GM12878 (cell line): ENCODE results near the gene PCDHB7. TPM values are rescaled to one million over a fixed set of nuclear protein-coding genes. Genes with fewer than 3 reads are reported as not detected.
"Not testable (repeated sequence)": the region's sequence is repeated elsewhere in the genome, so short reads cannot be mapped to it uniquely, and the experiment has no call there.

Source experiments
- ATAC-seq: fragments of 200-7000 bp; cut with Tn5 transposase; 3 replicates; pipeline ENCODE4 v1.9.1; 2020; ENCODE audit warnings: mild to moderate bottlenecking, moderate library complexity
- BruUV-seq: library from RNA; stranded (reverse); fragments of 400-500 nt; replicated peaks from 2 replicates; lab custom pipeline; 2021; lab: Mats Ljungman, UMichigan
- CTCF ChIA-PET: fragments of 300-600 bp; sonication (Branson Sonifier 250); formaldehyde crosslinking; extraction: SDS; loops from one replicate; lab custom pipeline; 2021; ENCODE audit warnings: inconsistent platforms; lab: Yijun Ruan, JAX
- POLR2A ChIA-PET: fragments of 350-600 bp; formaldehyde crosslinking; extraction: SDS; loops from one replicate; lab custom pipeline; 2021; ENCODE audit warnings: inconsistent platforms; lab: Charles Lee
- RAD21 ChIA-PET: fragments of 300-600 bp; sonication (Branson Sonifier 250); formaldehyde crosslinking; loops from one replicate; lab custom pipeline; 2023; ENCODE audit warnings: antibody characterized with exemption; ENCODE audit not compliant: unreplicated experiment; lab: Charles Lee
- SMC1A ChIA-PET: fragments of 300-600 bp; sonication (Branson Sonifier 250); formaldehyde crosslinking; loops from one replicate; lab custom pipeline; 2023; ENCODE audit not compliant: unreplicated experiment, uncharacterized antibody; lab: Charles Lee
- DNase-seq: peaks from one replicate; pipeline ENCODE4 v3.0.0-alpha.2; 2011; ENCODE audit warnings: low read depth, low spot score
- FAIRE-seq: peaks from 3 replicates; lab custom pipeline; 2011; peaks lifted over from hg19 to GRCh38; lab: Jason Lieb, UNC
- H2AFZ ChIP-seq: 2 replicates; pipeline ENCODE4 v1.6.0; 2011; ENCODE audit warnings: low read depth, low read length, control low read depth; ENCODE audit not compliant: control insufficient read depth
- H3K27ac ChIP-seq: 2 replicates; pipeline ENCODE4 v1.5.1; 2011; ENCODE audit warnings: control low read depth; ENCODE audit not compliant: control insufficient read depth, insufficient read depth
- H3K27me3 ChIP-seq, 2 experiments: replicated peaks in 1 of 2; 2 replicates each; pipeline versions ENCODE4 v1.6.0 to v1.6.1; 2011; ENCODE audit warnings: low read length in 1 of 2; ENCODE audit not compliant: control insufficient read depth in 2 of 2, insufficient read depth in 2 of 2
- H3K36me3 ChIP-seq, 2 experiments: 2 replicates each; pipeline ENCODE4 v1.5.1; 2011; ENCODE audit warnings: low read length in 1 of 2; ENCODE audit not compliant: control insufficient read depth in 2 of 2, insufficient read depth in 2 of 2
- H3K4me1 ChIP-seq: 2 replicates; pipeline ENCODE4 v1.6.1; 2011; ENCODE audit warnings: mild to moderate bottlenecking, low read length, moderate library complexity, mixed read lengths; ENCODE audit not compliant: control insufficient read depth, insufficient read depth
- H3K4me2 ChIP-seq: 2 replicates; pipeline ENCODE4 v1.6.0; 2011; ENCODE audit warnings: control low read depth; ENCODE audit not compliant: control insufficient read depth, insufficient read depth
- H3K4me3 ChIP-seq: fragments of 200-600 bp; sonication (generic); 2 replicates; pipeline ENCODE4 v1.5.1; 2016
- H3K79me2 ChIP-seq: 2 replicates; pipeline ENCODE4 v1.6.0; 2011; ENCODE audit warnings: low read length; ENCODE audit not compliant: control insufficient read depth, insufficient read depth
- H3K9ac ChIP-seq: 2 replicates; pipeline ENCODE4 v1.8.0; 2011; ENCODE audit warnings: low read length, control low read depth, mixed read lengths; ENCODE audit not compliant: control insufficient read depth, insufficient read depth
- H3K9me3 ChIP-seq: replicated peaks from 3 replicates; pipeline ENCODE4 v1.5.1; 2011; ENCODE audit warnings: mild to moderate bottlenecking, low read length; ENCODE audit not compliant: control insufficient read depth, insufficient read depth
- H4K20me1 ChIP-seq: 2 replicates; pipeline ENCODE4 v1.6.0; 2011; ENCODE audit not compliant: control insufficient read depth, insufficient read depth
- HDAC6 ChIP-seq: fragments of 200-600 bp; sonication (generic); IDR thresholded peaks from one replicate; pipeline ENCODE4 v1.8.0; 2017; ENCODE audit warnings: antibody characterized with exemption; ENCODE audit not compliant: unreplicated experiment
- SP1 ChIP-seq: IDR thresholded peaks from one replicate; pipeline ENCODE4 v1.6.1; 2011; ENCODE audit warnings: low read depth, low read length
- WGBS: methylation state at CpG from one replicate; pipeline ENCODE4 v1.1.6; 2016; ENCODE audit warnings: low lambda C conversion rate; ENCODE audit not compliant: insufficient replicate concordance, insufficient coverage; ENCODE audit errors: missing lambda C conversion rate; 5-methylcytosine and 5-hydroxymethylcytosine counted together
- in situ Hi-C: fragments of 300-500 bp; cut with MboI; formaldehyde crosslinking; loops from 9 replicates; pipeline ENCODE4 v1.14.3; 2018; ENCODE audit warnings: mixed read lengths
- intact Hi-C: fragments of 100-400 bp; cut with micrococcal nuclease; formaldehyde crosslinking; loops from one replicate; pipeline ENCODE4 v1.14.2; 2022; ENCODE audit not compliant: unreplicated experiment
- polyA plus RNA-seq, 11 experiments: library from polyadenylated mRNA; depleted of rRNA in 4 of 11; unstranded in 6 of 11; stranded (reverse) in 5 of 11; fragments of >200 nt; fragmentation: Nextera tagmentation in 4 of 11; fragmentation: Illumina TruSeq in 1 of 11; extraction: Ambion mirVana in 4 of 11; extraction: Trizol in 1 of 11; gene quantifications; 1 replicate in 1 of 11; 2 replicates in 10 of 11; pipeline versions ENCODE4 v1.2.1 to v1.2.3, GENCODE V29; 2011 to 2016; ENCODE audit warnings: inconsistent platforms in 2 of 11, missing spikeins in 2 of 11, low read depth in 1 of 11
- total RNA-seq, 4 experiments: library from RNA; depleted of rRNA in 3 of 4; stranded (reverse); fragments of >200 nt in 3 of 4; fragmentation: Illumina TruSeq in 1 of 4; extraction: Trizol in 1 of 4; gene quantifications; 2 replicates each; pipeline versions ENCODE4 v1.2.1 to v1.2.3, GENCODE V29; 2013 to 2021
- TF ChIP-seq, protein P1 (sequence below): fragments of 450-650 bp; formaldehyde crosslinking; IDR thresholded peaks from 2 replicates; pipeline ENCODE4 v1.4.0; 2020; ENCODE audit warnings: mild to moderate bottlenecking, moderate library complexity

PCDHB7 gene
- total and polyA plus RNA-seq, 10 of the 15 experiments (the other 5 are each of a cell fraction or from before 2014, with no cell fraction given): not detected

DNA sequence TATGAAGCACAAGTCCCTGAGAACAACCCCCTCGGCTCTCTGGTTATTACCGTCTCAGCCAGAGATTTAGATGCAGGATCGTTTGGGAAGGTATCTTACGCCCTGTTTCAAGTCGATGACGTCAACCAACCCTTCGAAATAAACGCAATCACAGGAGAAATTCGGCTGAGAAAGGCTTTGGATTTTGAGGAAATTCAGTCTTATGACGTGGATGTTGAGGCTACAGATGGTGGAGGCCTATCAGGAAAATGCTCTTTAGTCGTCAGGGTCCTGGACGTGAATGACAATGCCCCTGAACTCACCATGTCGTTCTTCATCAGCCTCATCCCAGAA is 21.5 kb upstream of the PCDHB7 start:
- 35% methylated on average over 13 of the region's 13 CpGs for WGBS
- in situ Hi-C loops (no loop called here), intact Hi-C loops (no loop called here)
- no TSS peak for BruUV-seq
- ChIA-PET RAD21 (no interaction called here), SMC1A (no interaction called here), POLR2A (no interaction called here), CTCF (interaction anchor here (1.7 kb wide), 1 partner anchor 413 kb away, joined by 4 read pairs; no protein-coding TSS in a partner anchor)
- no peaks in the 10 kb centered on the region for H3K4me1 ChIP-seq
- no peaks in the 10 kb centered on the region for H3K79me2 ChIP-seq
- ATAC-seq: no peak
- H3K27ac ChIP-seq: no peak overlapping the region
- no peak for FAIRE-seq
- TF ChIP-seq, protein P1, sequence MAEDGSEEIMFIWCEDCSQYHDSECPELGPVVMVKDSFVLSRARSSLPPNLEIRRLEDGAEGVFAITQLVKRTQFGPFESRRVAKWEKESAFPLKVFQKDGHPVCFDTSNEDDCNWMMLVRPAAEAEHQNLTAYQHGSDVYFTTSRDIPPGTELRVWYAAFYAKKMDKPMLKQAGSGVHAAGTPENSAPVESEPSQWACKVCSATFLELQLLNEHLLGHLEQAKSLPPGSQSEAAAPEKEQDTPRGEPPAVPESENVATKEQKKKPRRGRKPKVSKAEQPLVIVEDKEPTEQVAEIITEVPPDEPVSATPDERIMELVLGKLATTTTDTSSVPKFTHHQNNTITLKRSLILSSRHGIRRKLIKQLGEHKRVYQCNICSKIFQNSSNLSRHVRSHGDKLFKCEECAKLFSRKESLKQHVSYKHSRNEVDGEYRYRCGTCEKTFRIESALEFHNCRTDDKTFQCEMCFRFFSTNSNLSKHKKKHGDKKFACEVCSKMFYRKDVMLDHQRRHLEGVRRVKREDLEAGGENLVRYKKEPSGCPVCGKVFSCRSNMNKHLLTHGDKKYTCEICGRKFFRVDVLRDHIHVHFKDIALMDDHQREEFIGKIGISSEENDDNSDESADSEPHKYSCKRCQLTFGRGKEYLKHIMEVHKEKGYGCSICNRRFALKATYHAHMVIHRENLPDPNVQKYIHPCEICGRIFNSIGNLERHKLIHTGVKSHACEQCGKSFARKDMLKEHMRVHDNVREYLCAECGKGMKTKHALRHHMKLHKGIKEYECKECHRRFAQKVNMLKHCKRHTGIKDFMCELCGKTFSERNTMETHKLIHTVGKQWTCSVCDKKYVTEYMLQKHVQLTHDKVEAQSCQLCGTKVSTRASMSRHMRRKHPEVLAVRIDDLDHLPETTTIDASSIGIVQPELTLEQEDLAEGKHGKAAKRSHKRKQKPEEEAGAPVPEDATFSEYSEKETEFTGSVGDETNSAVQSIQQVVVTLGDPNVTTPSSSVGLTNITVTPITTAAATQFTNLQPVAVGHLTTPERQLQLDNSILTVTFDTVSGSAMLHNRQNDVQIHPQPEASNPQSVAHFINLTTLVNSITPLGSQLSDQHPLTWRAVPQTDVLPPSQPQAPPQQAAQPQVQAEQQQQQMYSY: no peak
- TF ChIP-seq SP1 (no peak), HDAC6 (no peak)
- no peaks in the 10 kb centered on the region; the same call in 1 of the 3 replicates for H3K9me3 ChIP-seq
- DNase-seq: no peak
- H3K36me3 ChIP-seq: no peaks in the 10 kb centered on the region
- no peak overlapping the region for H3K4me3 ChIP-seq
- no peaks in the 10 kb centered on the region for H3K27me3 ChIP-seq
- H2AFZ ChIP-seq: no peak overlapping the region
- H3K9ac ChIP-seq: no peak overlapping the region
- no peak overlapping the region for H3K4me2 ChIP-seq
- H4K20me1 ChIP-seq: no peaks in the 10 kb centered on the region

DNA sequence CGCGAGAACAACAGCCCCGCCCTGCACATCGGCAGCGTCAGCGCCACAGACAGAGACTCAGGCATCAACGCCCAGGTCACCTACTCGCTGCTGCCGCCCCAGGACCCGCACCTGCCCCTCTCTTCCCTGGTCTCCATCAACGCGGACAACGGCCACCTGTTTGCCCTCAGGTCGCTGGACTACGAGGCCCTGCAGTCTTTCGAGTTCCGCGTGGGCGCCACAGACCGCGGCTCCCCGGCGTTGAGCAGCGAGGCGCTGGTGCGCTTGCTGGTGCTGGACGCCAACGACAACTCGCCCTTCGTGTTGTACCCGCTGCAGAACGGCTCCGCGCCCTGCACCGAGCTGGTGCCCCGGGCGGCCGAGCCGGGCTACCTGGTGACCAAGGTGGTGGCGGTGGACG is 20.8 kb upstream of the PCDHB7 start:
- SMC1A ChIA-PET, FAIRE-seq, H3K27ac ChIP-seq, BruUV-seq, RAD21 ChIA-PET, POLR2A ChIA-PET, H3K4me3 ChIP-seq, H3K9ac ChIP-seq, H3K79me2 ChIP-seq, in situ Hi-C loops, DNase-seq, H4K20me1 ChIP-seq, H3K4me2 ChIP-seq, CTCF ChIA-PET, H3K36me3 ChIP-seq, H3K9me3 ChIP-seq, H2AFZ ChIP-seq, H3K27me3 ChIP-seq, ATAC-seq, intact Hi-C loops, H3K4me1 ChIP-seq: not testable (repeated sequence)
- WGBS: 89% methylated on average over 14 of the region's 41 CpGs

DNA sequence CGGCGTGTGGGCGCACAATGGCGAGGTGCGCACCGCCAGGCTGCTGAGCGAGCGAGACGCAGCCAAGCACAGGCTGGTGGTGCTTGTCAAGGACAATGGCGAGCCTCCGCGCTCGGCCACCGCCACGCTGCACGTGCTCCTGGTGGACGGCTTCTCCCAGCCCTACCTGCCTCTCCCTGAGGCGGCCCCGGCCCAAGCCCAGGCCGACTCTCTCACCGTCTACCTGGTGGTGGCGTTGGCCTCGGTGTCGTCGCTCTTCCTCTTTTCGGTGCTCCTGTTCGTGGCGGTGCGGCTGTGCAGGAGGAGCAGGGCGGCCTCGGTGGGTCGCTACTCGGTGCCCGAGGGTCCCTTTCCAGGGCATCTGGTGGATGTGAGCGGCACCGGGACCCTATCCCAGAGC is 20.3 kb upstream of the PCDHB7 start:
- H3K36me3 ChIP-seq, ATAC-seq, RAD21 ChIA-PET, H3K27me3 ChIP-seq, in situ Hi-C loops, SMC1A ChIA-PET, FAIRE-seq, H4K20me1 ChIP-seq, H3K4me2 ChIP-seq, H2AFZ ChIP-seq, BruUV-seq, H3K9me3 ChIP-seq, H3K27ac ChIP-seq, intact Hi-C loops, H3K9ac ChIP-seq, H3K4me3 ChIP-seq, H3K4me1 ChIP-seq, POLR2A ChIA-PET, DNase-seq, H3K79me2 ChIP-seq: not testable (repeated sequence)
- 66% methylated on average over 28 of the region's 36 CpGs for WGBS
- CTCF ChIA-PET: interaction anchor here (1.1 kb wide), 1 partner anchor 323 kb away, joined by 3 read pairs; the partner anchor contains the start of gene PCDHGC3
